Heart right ventricle (tissue), 16 donors: Measurements from ENCODE around the gene ASGR2. TPM values are rescaled to one million over a fixed set of nuclear protein-coding genes. Genes with fewer than 3 reads are reported as not detected.

Source experiments
- ATAC-seq, 8 donors: fragments of 200-7000 bp; cut with Tn5 transposase; one replicate each; pipeline ENCODE4 v1.9.1; 2020; ENCODE audit warnings: mild to moderate bottlenecking in 8 of 8, moderate library complexity in 8 of 8, moderate number of reproducible peaks in 1 of 8
- DNase-seq, 2 donors: peaks; one replicate each; pipeline ENCODE4 v3.0.0-alpha.2; 2020
- H3K27ac ChIP-seq, 10 donors: fragments of 200-600 bp; sonication (generic) in 2 of 10; one replicate each; pipeline versions ENCODE4 v1.5.0 to v1.8.0; 2020 to 2022; ENCODE audit warnings: mild to moderate bottlenecking in 3 of 10
- H3K27me3 ChIP-seq, 7 donors: fragments of 200-600 bp; one replicate each; pipeline ENCODE4 v1.8.0; 2021 to 2022; ENCODE audit warnings: mild to moderate bottlenecking in 2 of 7
- H3K36me3 ChIP-seq, 9 donors: fragments of 200-600 bp; sonication (generic) in 1 of 9; one replicate each; pipeline versions ENCODE4 v1.5.0 to v1.8.0; 2020 to 2022; ENCODE audit warnings: mild to moderate bottlenecking in 2 of 9
- H3K4me1 ChIP-seq, 9 donors: fragments of 200-600 bp; sonication (generic) in 1 of 9; one replicate each; pipeline versions ENCODE4 v1.5.0 to v1.8.0; 2020 to 2022; ENCODE audit warnings: mild to moderate bottlenecking in 4 of 9
- H3K4me3 ChIP-seq, 10 donors: fragments of 200-600 bp; sonication (generic) in 2 of 10; one replicate each; pipeline versions ENCODE4 v1.5.0 to v1.8.0; 2020 to 2022; ENCODE audit warnings: mild to moderate bottlenecking in 7 of 10, moderate library complexity in 2 of 10
- H3K9me3 ChIP-seq, 11 donors: fragments of 200-600 bp in 10 of 11; sonication (generic) in 2 of 11; one replicate each; pipeline versions ENCODE4 v1.5.0 to v1.8.0; 2013 to 2022; ENCODE audit warnings: mild to moderate bottlenecking in 2 of 11, control low read depth in 1 of 11, moderate library complexity in 1 of 11
- CTCF ChIP-seq, 9 donors: fragments of 200-600 bp; sonication (generic) in 2 of 9; IDR thresholded peaks; one replicate each; pipeline versions ENCODE4 v1.5.0 to v1.8.0; 2021 to 2022; ENCODE audit warnings: antibody characterized with exemption in 9 of 9, mild to moderate bottlenecking in 5 of 9, moderate library complexity in 1 of 9
- WGBS, 2 donors: extraction: QIAGEN DNeasy Blood & Tissue Kit; methylation state at CpG; one replicate each; pipeline ENCODE4 v1.1.7; 2013; ENCODE audit warnings: inconsistent platforms in 1 of 2; 5-methylcytosine and 5-hydroxymethylcytosine counted together
- intact Hi-C, 10 donors: fragments of 100-400 bp; cut with DNase I; formaldehyde crosslinking; loops; one replicate each; pipeline versions ENCODE4 v1.11.1 to v1.14.2; 2022
- polyA plus RNA-seq, 2 donors: library from polyadenylated mRNA; stranded (reverse); fragments of 200-250 nt; gene quantifications; one replicate each; pipeline ENCODE4 v1.2.3, GENCODE V29; 2013
- total RNA-seq, 10 donors: library from RNA; stranded (reverse); fragmentation: NEBNext Ultra II Directional in 3 of 10; extraction: Animal tissue kit (Norgen Biotek cat#: 25700) in 3 of 10; gene quantifications; one replicate each; pipeline versions ENCODE4 v1.2.1 to v1.2.4, GENCODE V29; 2021 to 2023
- donor health status: Arrhythmogenic right ventricular cardiomyopathy.
- donor health status: ischemic (EF 13 %, LVEDD 7.1; RV severe dilation, severe dysfunction).
- donor health status: healthy with polysubstance abuse.
- donor health status: DM: no; HTN: yes; CAD: no.
- donor health status: DM: no; HTN: no; CAD: no.
- donor health status: ischemic (EF 25% LVEDD 6.9; RV normal size, moderate dysfunction).
- donor health status: ischemic (EF 25% LVEDD 5.7; RV mildly dilated, moderate dysfunction).
- donor health status: healthy.
- donor health status: DM: yes; HTN: yes; CAD: no.
- donor health status: Ischemic cardiomyopathy.
- donor health status: ischemic (EF 35%, LVEDD 5.7; RV mildly dilated, moderate dysfunction).
- donor health status: nonischemic (EF 11% LVEDD 7.7; RV severe dilation, severe dysfunction).
- donor health status: DM: yes; HTN: yes; CAD: no.
- donor health status: PGD.
- donor health status: ischemic (EF 29% LVEDD 5.4; RV normal size, mild dysfunction).
- donor health status: nonischemic (EF 23%, LVEDD 6.1; RV moderate dilation, normal function).

The ASGR2 gene
- total and polyA plus RNA-seq, 12 donors, result 0.16 to 0.54 (median 0.33) TPM; not detected in 6

- intact Hi-C loops, result no loop called here
- no peaks in the 10 kb centered on the region for H3K9me3 ChIP-seq
- DNase-seq (no peak), ATAC-seq (no peak)
- 40 to 45% methylated on average over 11 of the region's 12 CpGs for WGBS, 2 donors
- H3K4me1 ChIP-seq, result peaks cover 0 to 16% (median 0%) of the 10 kb centered on the region in 9 donors
- H3K27me3 ChIP-seq, result peaks cover 0 to 35% (median 11%) of the 10 kb centered on the region in 7 donors
- H3K4me3 ChIP-seq, result no peak overlapping the region
- H3K27ac ChIP-seq, result peak overlapping the region in 1 of 10 donors; percentile 24
- TF ChIP-seq CTCF (IDR thresholded peaks at IDR 0.05), result no peak
- H3K36me3 ChIP-seq, result no peaks in the 10 kb centered on the region
Measured at GRCh38 chr17:7111784-7112509, 2.7 kb downstream of the ASGR2 start.

GRCh38 chr17:7110617-7111306 is 3.9 kb downstream of the ASGR2 start:
- Histone ChIP-seq H3K27me3 (peaks cover 0 to 38% (median 15%) of the 10 kb centered on the region in 7 donors), H3K4me1 (peaks cover 0 to 12% (median 0%) of the 10 kb centered on the region in 9 donors), H3K9me3 (no peaks in the 10 kb centered on the region), H3K27ac (no peak overlapping the region), H3K4me3 (no peak overlapping the region), H3K36me3 (no peaks in the 10 kb centered on the region)
- 56 to 57% methylated on average over 11 of the region's 11 CpGs for WGBS, 2 donors
- TF ChIP-seq CTCF (IDR thresholded peaks at IDR 0.05), result no peak
- DNase-seq, result no peak
- intact Hi-C loops, result no loop called here
- no peak for ATAC-seq

DNA sequence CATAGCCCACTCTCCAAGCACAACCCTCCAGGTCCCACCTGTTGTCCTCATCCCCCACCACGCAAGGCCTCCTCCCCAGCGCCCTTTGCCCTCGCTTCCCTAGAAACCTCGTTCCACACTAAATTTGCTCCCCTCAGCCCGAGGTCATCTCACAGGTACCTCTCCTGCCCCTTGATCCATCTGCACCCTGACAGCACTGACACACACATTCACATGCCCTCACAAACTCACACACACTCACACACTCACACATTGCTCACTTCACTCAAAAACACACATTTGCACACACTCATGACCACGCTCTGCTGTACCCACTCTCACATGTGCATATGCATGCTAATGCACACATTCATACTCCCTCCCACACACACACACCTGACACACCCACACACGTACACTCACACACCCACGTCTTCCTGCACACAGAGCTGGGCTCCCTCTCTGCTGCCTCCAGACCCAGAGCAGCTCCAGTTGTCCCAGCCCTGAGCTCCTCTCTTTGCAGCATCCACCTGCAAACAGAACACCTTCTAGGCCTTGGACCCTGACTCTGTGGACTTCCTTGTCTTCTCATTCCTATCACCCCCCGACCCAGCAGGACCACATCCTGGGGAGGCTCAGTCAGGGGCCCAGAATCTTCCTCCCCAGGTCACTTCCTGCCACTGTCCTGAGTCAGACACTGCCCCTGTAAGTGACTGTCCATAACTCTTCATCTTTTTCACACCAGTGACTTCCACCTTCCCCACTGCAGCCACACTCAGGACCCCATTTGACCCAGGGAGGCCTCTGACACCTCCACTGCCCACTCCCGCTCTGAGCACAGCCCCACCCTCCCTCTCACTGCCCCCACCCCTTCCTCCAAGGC is 4.9 kb downstream of the ASGR2 start:
- peaks cover 0 to 47% (median 18%) of the 10 kb centered on the region in 7 donors for H3K27me3 ChIP-seq
- no peak for DNase-seq
- no peaks in the 10 kb centered on the region for H3K9me3 ChIP-seq
- no peak overlapping the region for H3K4me3 ChIP-seq
- WGBS, 2 donors, result 78 to 80% methylated on average over 10 of the region's 10 CpGs
- no peak overlapping the region for H3K27ac ChIP-seq
- peaks cover 0 to 8% (median 0%) of the 10 kb centered on the region in 9 donors for H3K4me1 ChIP-seq
- no peaks in the 10 kb centered on the region for H3K36me3 ChIP-seq
- no peak for ATAC-seq
- intact Hi-C loops, result no loop called here
- TF ChIP-seq CTCF (IDR thresholded peaks at IDR 0.05), result no peak

- Histone ChIP-seq H3K36me3 (no peaks in the 10 kb centered on the region), H3K4me1 (peaks cover 0 to 3% (median 0%) of the 10 kb centered on the region in 9 donors), H3K4me3 (no peak overlapping the region), H3K9me3 (no peaks in the 10 kb centered on the region), H3K27ac (no peak overlapping the region), H3K27me3 (peaks cover 0 to 49% (median 24%) of the 10 kb centered on the region in 7 donors)
- WGBS, 2 donors, result 73 to 77% methylated on average over 9 of the region's 9 CpGs
- DNase-seq, result no peak
- intact Hi-C loops, result no loop called here
- TF ChIP-seq CTCF (IDR thresholded peaks at IDR 0.05), result no peak
- ATAC-seq, result no peak
Measured at GRCh38 chr17:7108981-7109380, 5.6 kb downstream of the ASGR2 start.
